A549 (cell line): ENCODE results near the gene F2RL1. TPM values are rescaled to one million over a fixed set of nuclear protein-coding genes. Genes with fewer than 3 reads are reported as not detected.

Source experiments
- ATAC-seq, 2 experiments: fragments of 200-7000 bp in 1 of 2; fragments of >200 bp in 1 of 2; cut with Nextera tagmentation in 1 of 2; cut with Tn5 transposase in 1 of 2; 3 replicates each; pipeline versions ENCODE4 v1.8.0 to v1.9.1; 2018 to 2020; ENCODE audit warnings: mild to moderate bottlenecking in 1 of 2, moderate library complexity in 1 of 2
- CTCF ChIA-PET: fragments of 300-600 bp; sonication (Branson Sonifier 250); formaldehyde crosslinking; extraction: SDS; loops from one replicate; lab custom pipeline; 2021; ENCODE audit warnings: antibody characterized with exemption, inconsistent platforms; lab: Yijun Ruan, JAX
- POLR2A ChIA-PET: fragments of 350-600 bp; formaldehyde crosslinking; extraction: SDS; loops from one replicate; lab custom pipeline; 2021; ENCODE audit warnings: antibody characterized with exemption, inconsistent platforms; lab: Yijun Ruan, JAX
- DNase-seq, 2 experiments: peaks; one replicate each; pipeline versions ENCODE4 v3.0.0 to v3.0.0-alpha.2; 2011 to 2016; ENCODE audit warnings: low read depth in 1 of 2, low spot score in 1 of 2
- FAIRE-seq: peaks from 2 replicates; lab custom pipeline; 2011; peaks lifted over from hg19 to GRCh38; lab: Jason Lieb, UNC
- H3K27ac ChIP-seq, 2 experiments: fragments of >200 bp; sonication (Bioruptor Twin); formaldehyde crosslinking; 3 replicates each; pipeline ENCODE4 v1.5.1; 2016 to 2017
- H3K4me1 ChIP-seq: fragments of >200 bp; sonication (Bioruptor Twin); formaldehyde crosslinking; 3 replicates; pipeline ENCODE4 v1.6.1; 2016
- H3K4me2 ChIP-seq: fragments of >200 bp; sonication (Bioruptor Twin); formaldehyde crosslinking; 3 replicates; pipeline ENCODE4 v1.6.1; 2016
- H3K4me3 ChIP-seq: fragments of >200 bp; sonication (Bioruptor Twin); formaldehyde crosslinking; 3 replicates; pipeline ENCODE4 v1.5.1; 2016
- H3K9me3 ChIP-seq: fragments of >200 bp; sonication (Bioruptor Twin); formaldehyde crosslinking; 3 replicates; pipeline ENCODE4 v1.6.1; 2016
- CBX2 ChIP-seq: fragments of 200-600 bp; sonication (generic); IDR thresholded peaks from 2 replicates; pipeline ENCODE4 v1.6.1; 2016; ENCODE audit warnings: low read depth, mild to moderate bottlenecking, borderline replicate concordance
- CHD2 ChIP-seq: fragments of 150-350 bp; IDR thresholded peaks from 2 replicates; pipeline ENCODE4 v1.6.1; 2014; ENCODE audit warnings: low read length; ENCODE audit not compliant: partially characterized antibody
- CHD4 ChIP-seq: fragments of 200-600 bp; sonication (generic); IDR thresholded peaks from 2 replicates; pipeline ENCODE4 v1.6.1; 2016; ENCODE audit warnings: antibody characterized with exemption, mild to moderate bottlenecking, borderline replicate concordance
- EHMT2 ChIP-seq: fragments of 200-600 bp; sonication (generic); IDR thresholded peaks from 2 replicates; pipeline ENCODE4 v1.6.1; 2016; ENCODE audit warnings: antibody characterized with exemption, low read depth, mild to moderate bottlenecking, moderate library complexity
- EP300 ChIP-seq, 2 experiments: fragments of >200 bp; sonication (Bioruptor Twin); formaldehyde crosslinking; IDR thresholded peaks; 2 replicates in 1 of 2; 3 replicates in 1 of 2; pipeline ENCODE4 v1.6.1; 2016 to 2017
- HEYL ChIP-seq: fragments of 250-450 bp; sonication (Bioruptor Pico); IDR thresholded peaks from 2 replicates; pipeline ENCODE4 v1.8.0; 2021; ENCODE audit warnings: mild to moderate bottlenecking, moderate library complexity
- HOXB5 ChIP-seq: fragments of 250-450 bp; sonication (Bioruptor Pico); IDR thresholded peaks from 2 replicates; pipeline ENCODE4 v1.5.0; 2020; ENCODE audit warnings: mild to moderate bottlenecking, moderate library complexity
- JUN ChIP-seq, 2 experiments: fragments of >200 bp; sonication (Bioruptor Twin); formaldehyde crosslinking; IDR thresholded peaks; 2 replicates in 1 of 2; 3 replicates in 1 of 2; pipeline ENCODE4 v1.6.1; 2016 to 2017
- MAFK ChIP-seq: fragments of 450-650 bp; IDR thresholded peaks from 2 replicates; pipeline ENCODE4 v1.6.1; 2014; ENCODE audit not compliant: partially characterized antibody
- MAZ ChIP-seq: fragments of 150-350 bp; IDR thresholded peaks from 2 replicates; pipeline ENCODE4 v1.6.1; 2014; ENCODE audit warnings: antibody characterized with exemption, low read depth, low read length, borderline replicate concordance
- NFE2L2 ChIP-seq: fragments of 150-350 bp; conservative IDR thresholded peaks from 2 replicates; pipeline ENCODE4 v1.6.1; 2014; ENCODE audit warnings: low read length
- POLR2AphosphoS2 ChIP-seq: conservative IDR thresholded peaks from 2 replicates; pipeline ENCODE4 v1.6.1; 2012; ENCODE audit warnings: low read length, improper control_type of control experiment, inconsistent platforms
- RAD21 ChIP-seq, 2 experiments: fragments of >200 bp in 1 of 2; sonication (Bioruptor Twin) in 1 of 2; formaldehyde crosslinking in 1 of 2; IDR thresholded peaks in 1 of 2; conservative IDR thresholded peaks in 1 of 2; 2 replicates in 1 of 2; 3 replicates in 1 of 2; pipeline ENCODE4 v1.6.1; 2012 to 2018; ENCODE audit warnings: inconsistent platforms in 1 of 2
- RCOR1 ChIP-seq: fragments of 150-350 bp; IDR thresholded peaks from 2 replicates; pipeline ENCODE4 v1.6.1; 2014; ENCODE audit warnings: antibody characterized with exemption, low read length, low read depth
- SMC3 ChIP-seq: fragments of >200 bp; sonication (Bioruptor Twin); formaldehyde crosslinking; IDR thresholded peaks from 3 replicates; pipeline ENCODE4 v1.6.1; 2018; ENCODE audit warnings: inconsistent platforms
- SREBF2 ChIP-seq: fragments of 450-650 bp; IDR thresholded peaks from 2 replicates; pipeline ENCODE4 v1.6.1; 2014; ENCODE audit warnings: mild to moderate bottlenecking, moderate library complexity
- TFCP2L1 ChIP-seq: fragments of 250-450 bp; sonication (Bioruptor Pico); IDR thresholded peaks from 2 replicates; pipeline ENCODE4 v1.5.0; 2021; ENCODE audit warnings: mild to moderate bottlenecking
- TP53 ChIP-seq: fragments of 250-450 bp; sonication (Bioruptor Pico); IDR thresholded peaks from 2 replicates; pipeline ENCODE4 v1.5.0; 2021; ENCODE audit warnings: mild to moderate bottlenecking, moderate library complexity
- ZSCAN20 ChIP-seq: fragments of 250-450 bp; sonication (Bioruptor Pico); IDR thresholded peaks from 2 replicates; pipeline ENCODE4 v1.8.0; 2022; ENCODE audit warnings: mild to moderate bottlenecking, moderate library complexity
- whole genome bisulfite sequencing: methylation state at CpG from one replicate; pipeline ENCODE4 v1.1.6; 2017; ENCODE audit errors: missing lambda C conversion rate; 5-methylcytosine and 5-hydroxymethylcytosine counted together
- polyA plus RNA-seq, 4 experiments: library from polyadenylated mRNA; depleted of rRNA in 3 of 4; stranded (reverse); fragments of >200 nt; fragmentation: RNase III in 1 of 4; extraction: RNeasy Plus Mini Kit Qiagen cat#74134 plus additional on column Dnase treatment in 1 of 4; gene quantifications; 2 replicates in 3 of 4; 3 replicates in 1 of 4; pipeline ENCODE4 v1.2.3, GENCODE V29; 2011 to 2017
- TF ChIP-seq, protein P1 (sequence below): IDR thresholded peaks from 2 replicates; pipeline ENCODE4 v1.6.1; 2012

The F2RL1 gene
- polyA plus RNA-seq, 2 of the 4 experiments (the other 2 are of a cell fraction), result 88.7 to 226 TPM

DNA sequence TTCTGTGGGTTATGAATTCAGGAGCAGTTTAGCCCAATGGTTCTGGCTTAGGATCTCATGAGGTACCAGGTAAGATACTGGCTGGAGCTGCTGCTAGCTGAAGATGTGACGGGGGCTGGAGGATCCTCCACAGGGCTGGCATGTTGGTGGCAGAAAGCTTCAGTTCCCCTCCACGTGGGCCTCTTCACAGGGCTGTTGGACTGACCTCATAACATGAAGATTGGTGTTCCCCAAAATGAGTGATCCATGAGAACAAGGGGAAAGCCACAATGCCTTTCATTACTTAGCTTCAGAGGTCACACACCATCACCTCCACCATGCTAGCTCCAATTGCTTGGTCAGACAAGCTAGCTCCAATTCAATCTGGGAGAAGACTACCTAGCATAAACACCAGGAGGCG is 22.5 kb downstream of the F2RL1 start:
- ChIA-PET CTCF (interaction anchor here (0.7 to 2.5 kb wide), 5 partner anchors 8 to 174 kb away, joined by 3 to 11 read pairs (median 4); no protein-coding TSS in a partner anchor), POLR2A (no interaction called here)
- WGBS, result 81% methylated on average over 3 of the region's 3 CpGs
- ATAC-seq (peak; percentile 42 to 52), DNase-seq (no peak), FAIRE-seq (no peak)
- Histone ChIP-seq H3K4me3 (no peak overlapping the region), H3K4me1 (peaks cover 27% of the 10 kb centered on the region), H3K4me2 (no peak overlapping the region), H3K27ac (no peak overlapping the region), H3K9me3 (no peaks in the 10 kb centered on the region)
- TF ChIP-seq SMC3 (no peak), CBX2 (no peak), POLR2AphosphoS2 (peak; percentile 85; the same call in 1 of the 2 replicates)

DNA sequence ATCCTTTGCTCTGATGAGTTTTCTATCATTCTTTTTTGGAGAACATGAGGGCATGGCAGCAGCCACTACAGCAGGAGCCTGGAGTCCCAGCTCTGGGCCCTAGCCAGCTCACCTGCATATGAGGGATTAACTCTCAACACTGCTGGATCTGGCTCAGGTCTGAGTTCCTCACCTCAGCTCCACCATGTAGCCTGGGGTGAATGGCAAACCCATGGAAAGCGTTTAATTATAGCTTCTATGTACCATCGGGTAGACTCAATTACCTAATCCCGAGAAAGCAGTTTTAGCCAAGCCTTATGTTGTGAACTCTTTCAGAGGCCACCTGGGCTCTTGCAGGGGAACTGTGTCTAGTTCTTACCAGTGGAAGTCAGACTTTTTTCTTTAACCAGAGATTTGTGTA is 27.1 kb downstream of the F2RL1 start:
- no peak overlapping the region for H3K27ac ChIP-seq
- CTCF ChIA-PET, result interaction anchor here (0.9 to 1.6 kb wide), 4 partner anchors 12 to 64 kb away, joined by 3 to 6 read pairs (median 4); no protein-coding TSS in a partner anchor
- DNase-seq, result no peak
- H3K4me1 ChIP-seq, result no peaks in the 10 kb centered on the region
- no peaks in the 10 kb centered on the region for H3K9me3 ChIP-seq
- no peak for ATAC-seq
- POLR2A ChIA-PET, result no interaction called here
- 97% methylated on average over 3 of the region's 3 CpGs for WGBS
- no peak overlapping the region for H3K4me2 ChIP-seq
- no peak for FAIRE-seq
- TF ChIP-seq RAD21 (conservative IDR thresholded peaks at IDR 0.05 in 1 of 2, IDR thresholded peaks at IDR 0.05 in 1 of 2) (no peak), NFE2L2 (no peak), EHMT2 (no peak), TP53 (CRISPR knock-in tag) (no peak), CHD2 (no peak), SREBF2 (no peak), MAZ (no peak), HOXB5 (CRISPR knock-in tag) (no peak), HEYL (no peak), CHD4 (no peak), JUN (IDR thresholded peaks at IDR 0.05) (no peak)
- TF ChIP-seq, protein P1, sequence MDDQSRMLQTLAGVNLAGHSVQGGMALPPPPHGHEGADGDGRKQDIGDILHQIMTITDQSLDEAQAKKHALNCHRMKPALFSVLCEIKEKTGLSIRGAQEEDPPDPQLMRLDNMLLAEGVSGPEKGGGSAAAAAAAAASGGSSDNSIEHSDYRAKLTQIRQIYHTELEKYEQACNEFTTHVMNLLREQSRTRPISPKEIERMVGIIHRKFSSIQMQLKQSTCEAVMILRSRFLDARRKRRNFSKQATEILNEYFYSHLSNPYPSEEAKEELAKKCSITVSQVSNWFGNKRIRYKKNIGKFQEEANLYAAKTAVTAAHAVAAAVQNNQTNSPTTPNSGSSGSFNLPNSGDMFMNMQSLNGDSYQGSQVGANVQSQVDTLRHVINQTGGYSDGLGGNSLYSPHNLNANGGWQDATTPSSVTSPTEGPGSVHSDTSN, result no peak
- no peak overlapping the region for H3K4me3 ChIP-seq

DNA sequence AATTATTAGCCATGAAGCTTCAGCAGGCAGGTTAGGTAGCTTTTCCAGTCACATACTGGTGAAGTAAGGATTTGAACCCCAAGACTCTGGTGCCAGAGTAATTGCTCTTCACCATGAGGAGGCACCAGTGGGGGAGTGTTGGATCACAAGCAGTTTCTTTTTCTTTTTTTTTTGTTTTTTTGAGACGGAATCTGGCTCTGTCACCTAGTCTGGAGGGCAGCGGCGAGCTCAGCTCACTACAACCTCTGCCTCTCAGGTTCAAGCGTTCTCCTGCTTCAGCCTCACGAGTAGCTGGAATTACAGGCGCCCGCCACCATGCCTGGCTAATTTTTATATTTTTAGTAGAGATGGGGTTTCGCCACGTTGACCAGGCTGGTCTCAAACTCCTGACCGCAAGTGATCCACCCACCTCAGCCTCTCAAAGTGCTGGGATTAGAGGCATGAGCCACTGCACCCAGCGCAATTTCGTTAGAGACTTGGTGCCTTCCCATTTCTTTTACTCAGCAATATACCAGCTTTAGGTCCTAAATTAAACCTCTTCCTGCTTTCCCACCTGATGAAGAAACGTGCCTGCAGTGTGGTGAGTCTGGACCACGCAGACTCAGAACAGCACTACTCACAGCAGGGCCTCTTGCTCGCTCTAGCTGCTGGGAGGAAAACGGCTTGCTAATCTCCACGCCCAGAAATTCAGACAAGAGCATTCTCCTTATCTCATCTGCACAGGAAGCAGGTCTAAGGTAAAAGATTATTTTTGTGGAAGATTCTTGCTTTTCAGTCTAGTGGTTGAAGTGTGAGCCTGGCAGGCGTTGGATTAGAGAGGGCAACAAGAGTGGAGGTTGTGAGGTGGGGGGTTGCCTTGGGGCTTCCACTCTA is 30.8 kb downstream of the F2RL1 start, which contains the start of gene S100Z:
S100Z (plus strand) TSS at position 596 of the 873 bp plus-strand sequence. CDS start 25,346 bp downstream, outside the sequence.
- H3K9me3 ChIP-seq, result no peaks in the 10 kb centered on the region
- DNase-seq (no peak), ATAC-seq (no peak), FAIRE-seq (no peak)
- no peak within 1 kb of the TSS for H3K4me2 ChIP-seq
- H3K27ac ChIP-seq, result peak within 1 kb of the TSS in 1 of 2 experiments; percentile 35; a peak in 2 of 6 replicates
- no peaks in the 10 kb centered on the region for H3K4me1 ChIP-seq
- ChIA-PET POLR2A (no interaction called here), CTCF (interaction anchor here (0.7 to 1.5 kb wide), 4 partner anchors 9 to 166 kb away, joined by 3 to 4 read pairs (median 3); partner anchors contain the start of gene F2RL1)
- TF ChIP-seq MAZ (no peak), SREBF2 (no peak), HOXB5 (CRISPR knock-in tag) (no peak), ZSCAN20 (CRISPR knock-in tag) (no peak), SMC3 (no peak), TP53 (CRISPR knock-in tag) (no peak), EP300 (IDR thresholded peaks at IDR 0.05) (no peak), NFE2L2 (no peak), TFCP2L1 (CRISPR knock-in tag) (no peak), RCOR1 (no peak), MAFK (no peak)
- WGBS, result 84% methylated on average over 18 of the region's 18 CpGs
- no peak within 1 kb of the TSS for H3K4me3 ChIP-seq
